Cardiac muscle cell (in vitro differentiated cells and primary cell): Measurements from ENCODE around the gene ABHD2. TPM values are rescaled to one million over a fixed set of nuclear protein-coding genes. Genes with fewer than 3 reads are reported as not detected.
"Not testable (repeated sequence)": the region's sequence is repeated elsewhere in the genome, so short reads cannot be mapped to it uniquely, and the experiment has no call there.

ENCODE experiments used
- DNase-seq, 2 donors: peaks; one replicate each; pipeline versions ENCODE4 v3.0.0 to v3.0.0-alpha.2; 2010 to 2017; ENCODE audit warnings: low read depth in 1 of 2, low spot score in 1 of 2
- H3K27ac ChIP-seq: fragments of 200-600 bp; sonication (generic); 2 replicates; pipeline ENCODE4 v1.5.1; 2016
- H3K27me3 ChIP-seq: fragments of 200-600 bp; sonication (generic); 2 replicates; pipeline ENCODE4 v1.6.0; 2016; ENCODE audit warnings: control low read depth
- H3K36me3 ChIP-seq: fragments of 200-600 bp; sonication (generic); 2 replicates; pipeline ENCODE4 v1.5.1; 2016; ENCODE audit warnings: control low read depth
- H3K4me1 ChIP-seq: fragments of 200-600 bp; sonication (generic); 2 replicates; pipeline ENCODE4 v1.8.1; 2017; ENCODE audit warnings: low read depth, mild to moderate bottlenecking, mixed run types
- H3K4me3 ChIP-seq: fragments of 200-600 bp; sonication (generic); 2 replicates; pipeline ENCODE4 v1.5.1; 2016; ENCODE audit warnings: mild to moderate bottlenecking
- H3K9me3 ChIP-seq: fragments of 200-600 bp; sonication (generic); 2 replicates; pipeline ENCODE4 v1.5.1; 2017; ENCODE audit warnings: low read depth, mild to moderate bottlenecking, control low read depth
- CTCF ChIP-seq: IDR thresholded peaks from 2 replicates; pipeline ENCODE4 v1.5.1; 2012; ENCODE audit warnings: low read depth, mild to moderate bottlenecking, low read length
- polyA plus RNA-seq: library from polyadenylated mRNA; unstranded; fragments of >200 nt; fragmentation: Nextera tagmentation; extraction: Ambion mirVana; gene quantifications from 2 replicates; pipeline ENCODE4 v1.2.1, GENCODE V29; 2016
- total RNA-seq: library from RNA; depleted of rRNA; stranded (reverse); fragments of >200 nt; gene quantifications from 2 replicates; pipeline ENCODE4 v1.2.3, GENCODE V29; 2016

Gene ABHD2
- total and polyA plus RNA-seq, 2 experiments from 2014 or later = 28.4 to 43.0 TPM

GRCh38 chr15:89247446-89247845, 159.2 kb downstream of the ABHD2 start:
- DNase-seq = peak in 1 of 2 donors; percentile 18
- Histone ChIP-seq H3K4me1 (peaks cover 6% of the 10 kb centered on the region), H3K4me3 (no peak overlapping the region), H3K36me3 (peaks cover 7% of the 10 kb centered on the region), H3K27me3 (no peaks in the 10 kb centered on the region), H3K9me3 (no peaks in the 10 kb centered on the region), H3K27ac (no peak overlapping the region)
- no peak for TF ChIP-seq CTCF

DNA sequence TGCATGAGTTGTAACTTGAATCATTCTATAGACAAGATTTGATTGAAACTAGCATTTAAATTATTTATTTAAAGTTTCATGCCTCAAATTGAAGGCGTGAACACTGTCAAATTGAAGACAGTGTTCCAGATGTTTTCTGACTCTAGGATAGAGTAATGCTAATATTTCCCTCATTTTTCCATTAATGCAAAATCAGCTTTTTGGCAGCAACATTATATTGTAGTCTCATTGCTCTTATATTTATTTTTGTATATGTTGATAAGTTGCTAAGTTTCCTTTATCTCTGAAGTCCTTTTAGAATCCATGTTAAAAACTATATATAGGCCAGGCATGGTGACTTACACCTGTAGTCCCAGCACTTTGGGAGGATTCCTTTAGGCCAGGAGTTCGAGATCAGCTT, 160.3 kb downstream of the ABHD2 start:
- H3K4me3 ChIP-seq = no peak overlapping the region
- no peaks in the 10 kb centered on the region for H3K9me3 ChIP-seq
- H3K36me3 ChIP-seq = peaks cover 7% of the 10 kb centered on the region
- TF ChIP-seq CTCF = no peak
- H3K4me1 ChIP-seq = peaks cover 6% of the 10 kb centered on the region
- no peak overlapping the region for H3K27ac ChIP-seq
- no peaks in the 10 kb centered on the region for H3K27me3 ChIP-seq
- no peak for DNase-seq

DNA sequence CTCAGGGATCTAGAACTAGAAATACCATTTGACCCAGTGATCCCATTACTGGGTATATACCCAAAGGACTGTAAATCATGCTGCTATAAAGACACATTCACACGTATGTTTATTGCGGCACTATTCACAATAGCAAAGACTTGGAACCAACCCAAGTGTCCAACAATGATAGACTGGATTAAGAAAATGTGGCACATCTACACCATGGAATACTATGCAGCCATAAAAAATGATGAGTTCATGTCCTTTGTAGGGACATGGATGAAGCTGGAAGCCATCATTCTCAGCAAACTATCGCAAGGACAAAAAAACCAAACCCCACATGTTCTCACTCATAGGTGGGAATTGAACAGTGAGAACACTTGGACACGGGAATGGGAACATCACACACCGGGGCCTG, 161.9 kb downstream of the ABHD2 start:
- H3K9me3 ChIP-seq, H3K4me3 ChIP-seq, H3K27me3 ChIP-seq, DNase-seq, H3K4me1 ChIP-seq, H3K36me3 ChIP-seq, H3K27ac ChIP-seq: not testable (repeated sequence)

Other genes starting within 250 kb of the ABHD2 start
- 9.9 and 21.7 TPM in 2 replicates for gene HAPLN3, start 192.9 kb upstream of the ABHD2 start, total RNA-seq
- gene HAPLN3, start 192.9 kb upstream of the ABHD2 start, polyA plus RNA-seq = 6.8 and 8.1 TPM in 2 replicates
- 300 and 307 TPM in 2 replicates for gene MFGE8, start 175.1 kb upstream of the ABHD2 start, total RNA-seq
- 286 and 326 TPM in 2 replicates for gene MFGE8, start 175.1 kb upstream of the ABHD2 start, polyA plus RNA-seq
- not detected in 2 replicates for gene RLBP1, start 133.1 kb downstream of the ABHD2 start, total RNA-seq
- 0.40 TPM in 1 of 2 replicates, not detected in the other for gene RLBP1, start 133.1 kb downstream of the ABHD2 start, polyA plus RNA-seq
- 11.3 and 22.8 TPM in 2 replicates for gene FANCI, start 155.5 kb downstream of the ABHD2 start, total RNA-seq
- 13.3 and 37.7 TPM in 2 replicates for gene FANCI, start 155.5 kb downstream of the ABHD2 start, polyA plus RNA-seq
- gene POLG, start 246.4 kb downstream of the ABHD2 start, total RNA-seq = 56.2 and 63.9 TPM in 2 replicates
- gene POLG, start 246.4 kb downstream of the ABHD2 start, polyA plus RNA-seq = 47.3 and 53.5 TPM in 2 replicates